B cell (primary cell): ENCODE measurements around the gene PRKAA2. TPM values are rescaled to one million over a fixed set of nuclear protein-coding genes. Genes with fewer than 3 reads are reported as not detected.

Experiments used
- ATAC-seq: fragments of 200-7000 bp; cut with Tn5 transposase; one replicate; pipeline ENCODE4 v1.10.0; 2021; ENCODE audit warnings: low read depth, mild to moderate bottlenecking, moderate number of reproducible peaks, moderate library complexity
- CTCF ChIA-PET: fragments of 350-600 bp; sonication (Branson Sonifier 250); formaldehyde crosslinking; loops from one replicate; lab custom pipeline; 2021; ENCODE audit warnings: antibody characterized with exemption, inconsistent platforms; lab: Charles Lee
- POLR2A ChIA-PET: fragments of 350-600 bp; sonication (Branson Sonifier 250); formaldehyde crosslinking; loops from one replicate; lab custom pipeline; 2021; ENCODE audit warnings: antibody characterized with exemption; lab: Charles Lee
- DNase-seq: peaks from one replicate; pipeline ENCODE4 v3.0.0; 2013
- H2AFZ ChIP-seq: 2 replicates; pipeline ENCODE4 v1.6.1; 2012; ENCODE audit warnings: mild to moderate bottlenecking, low read depth, low read length; ENCODE audit not compliant: insufficient read depth, poor library complexity, severe bottlenecking
- H3K27ac ChIP-seq, 2 donors: 1 replicate in 1 of 2; 2 replicates in 1 of 2; pipeline ENCODE4 v1.5.1; 2012 to 2013; ENCODE audit warnings: low read length in 2 of 2, mild to moderate bottlenecking in 2 of 2, moderate library complexity in 1 of 2
- H3K27me3 ChIP-seq, 4 experiments: fragments of 200-600 bp in 1 of 4; sonication (generic) in 1 of 4; replicated peaks in 1 of 4; 1 replicate in 2 of 4; 2 replicates in 2 of 4; pipeline versions ENCODE4 v1.6.1 to v1.7.0; 2013 to 2016; ENCODE audit warnings: low read length in 3 of 4, mild to moderate bottlenecking in 2 of 4, mixed read lengths in 1 of 4, moderate library complexity in 1 of 4; ENCODE audit not compliant: insufficient read depth in 4 of 4, control insufficient read depth in 3 of 4; ENCODE audit errors: control extremely low read depth in 1 of 4
- H3K36me3 ChIP-seq, 2 experiments: replicated peaks in 1 of 2; 1 replicate in 1 of 2; 2 replicates in 1 of 2; pipeline versions ENCODE4 v1.6.1 to v1.7.1; 2013; ENCODE audit warnings: low read length in 1 of 2; ENCODE audit not compliant: insufficient read depth in 2 of 2, control insufficient read depth in 1 of 2; ENCODE audit errors: control extremely low read depth in 1 of 2, extremely low read depth in 1 of 2
- H3K4me1 ChIP-seq, 2 donors: fragments of 200-600 bp in 1 of 2; sonication (generic) in 1 of 2; 1 replicate in 1 of 2; 2 replicates in 1 of 2; pipeline versions ENCODE4 v1.5.1 to v1.6.1; 2013 to 2017; ENCODE audit warnings: low read length in 2 of 2; ENCODE audit not compliant: control insufficient read depth in 2 of 2, insufficient read depth in 2 of 2
- H3K4me2 ChIP-seq: replicated peaks from 2 replicates; pipeline ENCODE3; 2012; ENCODE audit warnings: mild to moderate bottlenecking, low read depth, low read length; ENCODE audit not compliant: poor library complexity, severe bottlenecking
- H3K4me3 ChIP-seq, 5 experiments: fragments of 200-600 bp in 1 of 5; sonication (generic) in 1 of 5; 1 replicate in 3 of 5; 2 replicates in 2 of 5; pipeline versions ENCODE4 v1.5.1 to v1.7.0; 2011 to 2016; ENCODE audit warnings: low read length in 4 of 5, mild to moderate bottlenecking in 4 of 5, low read depth in 2 of 5, control low read depth in 1 of 5, moderate library complexity in 1 of 5; ENCODE audit not compliant: insufficient read depth in 1 of 5; ENCODE audit errors: control extremely low read depth in 1 of 5, extremely low read depth in 1 of 5
- H3K79me2 ChIP-seq: fragments of 200-600 bp; sonication (generic); one replicate; pipeline ENCODE4 v1.6.0; 2016; ENCODE audit warnings: low read length; ENCODE audit not compliant: control insufficient read depth, insufficient read depth
- H3K9ac ChIP-seq: fragments of 200-600 bp; sonication (generic); 2 replicates; pipeline ENCODE4 v1.6.1; 2017; ENCODE audit warnings: mild to moderate bottlenecking, low read length, moderate library complexity
- H3K9me3 ChIP-seq, 3 donors: one replicate each; pipeline versions ENCODE4 v1.6.1 to v1.7.1; 2013; ENCODE audit warnings: low read length in 2 of 3; ENCODE audit not compliant: control insufficient read depth in 2 of 3, insufficient read depth in 1 of 3; ENCODE audit errors: control extremely low read depth in 1 of 3
- H4K20me1 ChIP-seq: 2 replicates; pipeline ENCODE4 v1.6.0; 2012; ENCODE audit warnings: mild to moderate bottlenecking, low read length; ENCODE audit not compliant: insufficient read depth, control insufficient read depth, poor library complexity, severe bottlenecking
- H3K27ac Mint-ChIP-seq: one replicate; pipeline ENCODE4 v1.8.0; 2021; ENCODE audit warnings: mixed read lengths
- H3K27me3 Mint-ChIP-seq: one replicate; pipeline ENCODE4 v1.8.0; 2021; ENCODE audit warnings: mixed read lengths
- H3K4me1 Mint-ChIP-seq: one replicate; pipeline ENCODE4 v1.8.0; 2021; ENCODE audit warnings: mixed read lengths
- H3K4me3 Mint-ChIP-seq: one replicate; pipeline ENCODE4 v1.8.0; 2021; ENCODE audit warnings: mixed read lengths
- H3K9me3 Mint-ChIP-seq: one replicate; pipeline ENCODE4 v1.8.0; 2022; ENCODE audit warnings: mixed read lengths; ENCODE audit not compliant: insufficient read depth
- EZH2 ChIP-seq: IDR thresholded peaks from 2 replicates; pipeline ENCODE4 v1.6.1; 2012; ENCODE audit warnings: borderline replicate concordance, low read depth, mild to moderate bottlenecking, moderate library complexity, low read length; ENCODE audit not compliant: insufficient read depth, poor library complexity, severe bottlenecking
- WGBS: methylation state at CpG from one replicate; pipeline ENCODE4 v1.1.5; 2013; ENCODE audit warnings: missing lambda C conversion rate; ENCODE audit not compliant: insufficient coverage; 5-methylcytosine and 5-hydroxymethylcytosine counted together
- intact Hi-C: fragments of 100-400 bp; cut with micrococcal nuclease; formaldehyde crosslinking; loops from one replicate; pipeline ENCODE4 v1.10.0; 2022
- polyA plus RNA-seq: library from polyadenylated mRNA; depleted of rRNA; stranded (reverse); fragments of >200 nt; gene quantifications from 2 replicates; pipeline ENCODE4 v1.2.3, GENCODE V29; 2012
- total RNA-seq, 2 donors: library from RNA; stranded (reverse); fragments of 120-200 nt in 1 of 2; gene quantifications; 1 replicate in 1 of 2; 2 replicates in 1 of 2; pipeline versions ENCODE4 v1.2.3 to v1.2.4, GENCODE V29; 2013 to 2022
- TF ChIP-seq, protein P1 (sequence below): fragments of 200-600 bp; IDR thresholded peaks from one replicate; pipeline ENCODE4 v1.8.0; 2022; ENCODE audit warnings: antibody characterized with exemption, mild to moderate bottlenecking

The PRKAA2 gene
- total and polyA plus RNA-seq, 2 donors (not counting 1 experiment from before 2014, with no cell fraction given): not detected

DNA sequence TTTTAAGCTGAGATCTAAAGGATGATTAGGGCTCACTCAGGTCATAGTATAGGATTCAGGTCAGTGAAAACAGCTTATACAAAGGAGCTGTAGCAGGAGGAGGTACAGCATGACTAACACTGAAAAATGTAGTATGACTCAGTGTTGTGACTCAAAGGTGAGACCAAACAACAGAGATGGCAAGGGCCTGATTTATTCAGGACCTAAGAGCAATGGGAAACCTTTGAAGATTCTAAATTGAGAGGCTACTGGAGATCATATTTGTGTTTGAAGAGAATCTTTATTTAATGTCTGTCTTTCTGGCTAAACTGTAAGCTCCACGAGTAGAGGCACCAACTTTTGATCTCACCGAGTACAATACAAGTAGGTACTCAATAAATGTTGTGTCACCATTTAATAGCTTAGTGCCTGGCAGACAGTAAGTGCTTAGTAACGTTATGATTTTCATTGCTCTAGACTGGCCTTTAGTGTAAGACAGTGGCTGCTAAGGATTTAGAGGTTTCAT, 43.5 kb downstream of the PRKAA2 start:
- Histone ChIP-seq H3K27ac (no peak overlapping the region), H3K4me2 (no peak overlapping the region), H3K79me2 (no peaks in the 10 kb centered on the region), H4K20me1 (no peaks in the 10 kb centered on the region), H3K36me3 (no peaks in the 10 kb centered on the region), H3K4me1 (no peaks in the 10 kb centered on the region), H3K27me3 (no peaks in the 10 kb centered on the region), H2AFZ (no peak overlapping the region), H3K4me3 (no peak overlapping the region), H3K9me3 (no peaks in the 10 kb centered on the region), H3K9ac (no peak overlapping the region)
- H3K4me1 Mint-ChIP-seq: no peaks in the 10 kb centered on the region
- DNase-seq (no peak), ATAC-seq (no peak)
- H3K9me3 Mint-ChIP-seq: no peaks in the 10 kb centered on the region
- TF ChIP-seq, protein P1, sequence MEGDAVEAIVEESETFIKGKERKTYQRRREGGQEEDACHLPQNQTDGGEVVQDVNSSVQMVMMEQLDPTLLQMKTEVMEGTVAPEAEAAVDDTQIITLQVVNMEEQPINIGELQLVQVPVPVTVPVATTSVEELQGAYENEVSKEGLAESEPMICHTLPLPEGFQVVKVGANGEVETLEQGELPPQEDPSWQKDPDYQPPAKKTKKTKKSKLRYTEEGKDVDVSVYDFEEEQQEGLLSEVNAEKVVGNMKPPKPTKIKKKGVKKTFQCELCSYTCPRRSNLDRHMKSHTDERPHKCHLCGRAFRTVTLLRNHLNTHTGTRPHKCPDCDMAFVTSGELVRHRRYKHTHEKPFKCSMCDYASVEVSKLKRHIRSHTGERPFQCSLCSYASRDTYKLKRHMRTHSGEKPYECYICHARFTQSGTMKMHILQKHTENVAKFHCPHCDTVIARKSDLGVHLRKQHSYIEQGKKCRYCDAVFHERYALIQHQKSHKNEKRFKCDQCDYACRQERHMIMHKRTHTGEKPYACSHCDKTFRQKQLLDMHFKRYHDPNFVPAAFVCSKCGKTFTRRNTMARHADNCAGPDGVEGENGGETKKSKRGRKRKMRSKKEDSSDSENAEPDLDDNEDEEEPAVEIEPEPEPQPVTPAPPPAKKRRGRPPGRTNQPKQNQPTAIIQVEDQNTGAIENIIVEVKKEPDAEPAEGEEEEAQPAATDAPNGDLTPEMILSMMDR: no peak
- no peak for TF ChIP-seq EZH2
- no CpG with 5 or more reads among the region's 3 CpGs for WGBS
- H3K27me3 Mint-ChIP-seq: peaks cover 4% of the 10 kb centered on the region
- ChIA-PET POLR2A (no interaction called here), CTCF (interaction anchor here (0.6 to 1.1 kb wide), 2 partner anchors 21 to 143 kb away, joined by 3 to 6 read pairs; no protein-coding TSS in a partner anchor)
- H3K4me3 Mint-ChIP-seq: no peak overlapping the region
- intact Hi-C loops: no loop called here
- no peak overlapping the region for H3K27ac Mint-ChIP-seq

GRCh38 chr1:56696663-56697062, 51.5 kb downstream of the PRKAA2 start:
- no peaks in the 10 kb centered on the region for H3K27me3 ChIP-seq
- no peak for DNase-seq
- intact Hi-C loops: no loop called here
- H3K79me2 ChIP-seq: no peaks in the 10 kb centered on the region
- no peak overlapping the region for H3K4me3 ChIP-seq
- Mint-ChIP-seq H3K27me3 (peaks cover 18% of the 10 kb centered on the region), H3K27ac (no peak overlapping the region), H3K9me3 (peaks cover 2% of the 10 kb centered on the region), H3K4me1 (no peaks in the 10 kb centered on the region), H3K4me3 (no peak overlapping the region)
- H3K4me2 ChIP-seq: no peak overlapping the region
- no peak for TF ChIP-seq EZH2
- TF ChIP-seq, protein P1: no peak
- no peak overlapping the region for H3K27ac ChIP-seq
- H3K9ac ChIP-seq: no peak overlapping the region
- no peak overlapping the region for H2AFZ ChIP-seq
- WGBS: no CpG with 5 or more reads among the region's 3 CpGs
- H3K9me3 ChIP-seq: peaks cover 0 to 4% (median 0%) of the 10 kb centered on the region in 3 donors
- H3K36me3 ChIP-seq: no peaks in the 10 kb centered on the region
- POLR2A ChIA-PET: no interaction called here
- ATAC-seq: no peak
- no peaks in the 10 kb centered on the region for H3K4me1 ChIP-seq
- CTCF ChIA-PET: no interaction called here
- H4K20me1 ChIP-seq: no peaks in the 10 kb centered on the region
